Cerebellar cortex (tissue), 1 donor: ENCODE measurements around the gene FAM120B.

Source experiments
- DNase-seq: peaks from one replicate; pipeline ENCODE4 v3.0.0-alpha.2; 2015; ENCODE audit warnings: low spot score

FAM120B gene

GRCh38 chr6:170271771-170272314 is 34.7 kb upstream of the FAM120B start:
- no peak for DNase-seq

GRCh38 chr6:170272341-170273065 is 34.1 kb upstream of the FAM120B start:
- DNase-seq = no peak

- DNase-seq = no peak
These were observed 33.4 kb upstream of the FAM120B start for GRCh38 chr6:170273191-170273590.

- no peak for DNase-seq
These were observed 32.9 kb upstream of the FAM120B start for GRCh38 chr6:170273681-170274080.

GRCh38 chr6:170274713-170275560 is 31.6 kb upstream of the FAM120B start:
- no peak for DNase-seq

- no peak for DNase-seq
These were observed 30.0 kb upstream of the FAM120B start for GRCh38 chr6:170276369-170277057.

- no peak for DNase-seq
These were observed 28.4 kb upstream of the FAM120B start for GRCh38 chr6:170277893-170278742.

- DNase-seq = no peak
These were observed 27.8 kb upstream of the FAM120B start for GRCh38 chr6:170278743-170279094.

GRCh38 chr6:170279426-170279825 is 27.1 kb upstream of the FAM120B start:
- no peak for DNase-seq

GRCh38 chr6:170279977-170280688 is 26.4 kb upstream of the FAM120B start:
- DNase-seq = peak; percentile 15

GRCh38 chr6:170280689-170281045 is 25.9 kb upstream of the FAM120B start:
- no peak for DNase-seq

GRCh38 chr6:170281331-170282292 is 24.9 kb upstream of the FAM120B start:
- no peak for DNase-seq

- no peak for DNase-seq
These were observed 23.9 kb upstream of the FAM120B start for GRCh38 chr6:170282512-170283158.

- no peak for DNase-seq
These were observed 23.1 kb upstream of the FAM120B start for GRCh38 chr6:170283212-170284081.

- DNase-seq = no peak
These were observed 22.3 kb upstream of the FAM120B start for GRCh38 chr6:170284126-170284773.

GRCh38 chr6:170284866-170285469 is 21.6 kb upstream of the FAM120B start:
- no peak for DNase-seq

- DNase-seq = no peak
These were observed 21.1 kb upstream of the FAM120B start for GRCh38 chr6:170285482-170285881.
